Transverse colon (tissue), 4 donors: ENCODE results near the gene NTRK3. TPM values are rescaled to one million over a fixed set of nuclear protein-coding genes. Genes with fewer than 3 reads are reported as not detected.

Experiments
- DNase-seq: peaks from one replicate; pipeline ENCODE4 v3.0.0-alpha.2; 2019
- H3K27ac ChIP-seq, 4 donors: fragments of 200-600 bp; sonication (generic); 2 replicates each; pipeline ENCODE4 v1.5.1; 2016 to 2018; ENCODE audit warnings: inconsistent platforms in 4 of 4
- H3K27me3 ChIP-seq: fragments of 200-600 bp; sonication (generic); 2 replicates; pipeline ENCODE4 v1.5.1; 2017; ENCODE audit warnings: inconsistent platforms
- H3K36me3 ChIP-seq, 4 donors: fragments of 200-600 bp; sonication (generic); 2 replicates each; pipeline ENCODE4 v1.5.1; 2017 to 2019; ENCODE audit warnings: inconsistent platforms in 4 of 4
- H3K4me1 ChIP-seq, 4 donors: fragments of 200-600 bp; sonication (generic); 2 replicates each; pipeline ENCODE4 v1.5.1; 2017 to 2020; ENCODE audit warnings: inconsistent platforms in 4 of 4
- H3K4me3 ChIP-seq, 4 donors: fragments of 200-600 bp; sonication (generic); 1 replicate in 1 of 4; 2 replicates in 3 of 4; pipeline versions ENCODE4 v1.5.1 to v1.6.1; 2017 to 2019; ENCODE audit warnings: inconsistent platforms in 4 of 4
- H3K9me3 ChIP-seq, 2 donors: fragments of 200-600 bp; sonication (generic); 2 replicates each; pipeline ENCODE4 v1.5.1; 2017 to 2019; ENCODE audit warnings: inconsistent platforms in 2 of 2
- CTCF ChIP-seq, 5 experiments: fragments of 200-600 bp in 3 of 5; fragments of 450-650 bp in 2 of 5; sonication (generic) in 3 of 5; IDR thresholded peaks; 1 replicate in 2 of 5; 2 replicates in 3 of 5; pipeline ENCODE4 v1.5.1; 2016 to 2017; ENCODE audit warnings: antibody characterized with exemption in 5 of 5, inconsistent platforms in 3 of 5, mild to moderate bottlenecking in 2 of 5, moderate library complexity in 1 of 5
- EP300 ChIP-seq: sonication (generic); formaldehyde crosslinking; IDR thresholded peaks from one replicate; pipeline ENCODE4 v1.6.1; 2017; ENCODE audit warnings: antibody characterized with exemption, low read depth
- POLR2A ChIP-seq: fragments of 450-650 bp; IDR thresholded peaks from one replicate; pipeline ENCODE4 v1.6.1; 2016; ENCODE audit warnings: antibody characterized with exemption, mild to moderate bottlenecking, moderate library complexity
- POLR2AphosphoS5 ChIP-seq, 3 donors: sonication (generic); formaldehyde crosslinking; IDR thresholded peaks; one replicate each; pipeline ENCODE4 v1.6.1; 2016; ENCODE audit warnings: antibody characterized with exemption in 3 of 3
- WGBS, 2 donors: methylation state at CpG; one replicate each; pipeline ENCODE4 v1.1.5; 2018; ENCODE audit warnings: low coverage in 1 of 2; 5-methylcytosine and 5-hydroxymethylcytosine counted together
- in situ Hi-C, 4 donors: fragments of 200-750 bp; cut with MboI; loops; one replicate each; pipeline versions ENCODE4 v1.15.0 to v1.15.1; 2017; ENCODE audit warnings: low sequenced_read_pairs in 3 of 4, low pct_ligation_motif_present in 1 of 4, low pct_unique_long_range_greater_than_20kb in 1 of 4
- intact Hi-C: fragments of 100-400 bp; cut with DNase I; formaldehyde crosslinking; loops from one replicate; pipeline ENCODE4 v1.15.1; 2023; ENCODE audit warnings: low total_unique reads
- total RNA-seq, 4 donors: library from RNA; depleted of rRNA; stranded (reverse); fragments of >200 nt; gene quantifications; one replicate each; pipeline ENCODE4 v1.1.0, GENCODE V29; 2016

NTRK3 gene
- total RNA-seq, 4 donors from 2014 or later, result 1.1 to 2.8 (median 2.4) TPM

GRCh38 chr15:88003541-88004327 is 252.8 kb downstream of the NTRK3 start:
- Histone ChIP-seq H3K36me3 (no peaks in the 10 kb centered on the region), H3K27ac (no peak overlapping the region), H3K4me1 (no peaks in the 10 kb centered on the region), H3K27me3 (no peaks in the 10 kb centered on the region), H3K9me3 (peaks cover 0 to 5% of the 10 kb centered on the region in 2 donors), H3K4me3 (no peak overlapping the region)
- in situ Hi-C loops (loop anchor here in 1 of 4 donors (25.0 kb wide), 1 partner anchor 134 kb away; no protein-coding TSS in a partner anchor), intact Hi-C loops (no loop called here)
- no peak for TF ChIP-seq EP300
- TF ChIP-seq CTCF (IDR thresholded peaks at IDR 0.05), result no peak
- no peak for TF ChIP-seq POLR2AphosphoS5 (IDR thresholded peaks at IDR 0.05)
- TF ChIP-seq POLR2A, result no peak
- DNase-seq, result no peak
- 88 to 94% methylated on average over 2 of the region's 2 CpGs for WGBS, 2 donors

- WGBS, 2 donors, result 49 to 50% methylated on average over 4 of the region's 4 CpGs
- in situ Hi-C loops (loop anchor here in 1 of 4 donors (25.0 kb wide), 1 partner anchor 135 kb away; no protein-coding TSS in a partner anchor), intact Hi-C loops (no loop called here)
- Histone ChIP-seq H3K9me3 (peaks cover 0 to 5% of the 10 kb centered on the region in 2 donors), H3K36me3 (no peaks in the 10 kb centered on the region), H3K4me3 (no peak overlapping the region), H3K27me3 (no peaks in the 10 kb centered on the region), H3K4me1 (no peaks in the 10 kb centered on the region), H3K27ac (no peak overlapping the region)
- TF ChIP-seq EP300, result no peak
- no peak for TF ChIP-seq POLR2A
- TF ChIP-seq POLR2AphosphoS5 (IDR thresholded peaks at IDR 0.05), result no peak
- TF ChIP-seq CTCF (IDR thresholded peaks at IDR 0.05), result no peak
- no peak for DNase-seq
Observed at GRCh38 chr15:88002706-88003105, 253.8 kb downstream of the NTRK3 start.

- no peaks in the 10 kb centered on the region for H3K36me3 ChIP-seq
- no peak overlapping the region for H3K27ac ChIP-seq
- H3K27me3 ChIP-seq, result no peaks in the 10 kb centered on the region
- no peak overlapping the region for H3K4me3 ChIP-seq
- no peak for TF ChIP-seq EP300
- TF ChIP-seq POLR2A, result no peak
- no peak for TF ChIP-seq CTCF (IDR thresholded peaks at IDR 0.05)
- no peak for TF ChIP-seq POLR2AphosphoS5 (IDR thresholded peaks at IDR 0.05)
- in situ Hi-C loops (no loop called here), intact Hi-C loops (no loop called here)
- H3K9me3 ChIP-seq, result peaks cover 0 to 5% of the 10 kb centered on the region in 2 donors
- no peaks in the 10 kb centered on the region for H3K4me1 ChIP-seq
- DNase-seq, result no peak
Observed at GRCh38 chr15:87998630-87999029, 257.9 kb downstream of the NTRK3 start.

GRCh38 chr15:87986776-87987175 is 269.8 kb downstream of the NTRK3 start:
- WGBS, 2 donors, result 80% methylated on average over 2 of the region's 2 CpGs; no CpG with 5 or more reads in 1 of the 2 donors
- Histone ChIP-seq H3K9me3 (no peaks in the 10 kb centered on the region), H3K27me3 (no peaks in the 10 kb centered on the region), H3K27ac (no peak overlapping the region), H3K4me3 (no peak overlapping the region), H3K4me1 (no peaks in the 10 kb centered on the region), H3K36me3 (no peaks in the 10 kb centered on the region)
- DNase-seq, result no peak
- intact Hi-C loops, result no loop called here
- in situ Hi-C loops, result no loop called here
- no peak for TF ChIP-seq POLR2AphosphoS5 (IDR thresholded peaks at IDR 0.05)
